H1 (cell line): ENCODE data around the gene PAPOLG. TPM values are rescaled to one million over a fixed set of nuclear protein-coding genes. Genes with fewer than 3 reads are reported as not detected.

Experiments used
- CTCF ChIA-PET: fragments of 300-600 bp; sonication (Branson Sonifier 250); formaldehyde crosslinking; loops from one replicate; lab custom pipeline; 2021; ENCODE audit not compliant: partially characterized antibody; lab: Charles Lee
- POLR2A ChIA-PET: fragments of 300-600 bp; sonication (Branson Sonifier 250); formaldehyde crosslinking; loops from one replicate; lab custom pipeline; 2021; ENCODE audit warnings: inconsistent platforms; ENCODE audit not compliant: partially characterized antibody; lab: Charles Lee
- DNase-seq, 2 experiments: peaks; one replicate each; pipeline versions ENCODE4 v3.0.0 to v3.0.0-alpha.2; 2010 to 2022; ENCODE audit warnings: low spot score in 2 of 2, low read depth in 1 of 2, mixed read lengths in 1 of 2
- FAIRE-seq: peaks from 2 replicates; lab custom pipeline; 2011; peaks lifted over from hg19 to GRCh38; lab: Jason Lieb, UNC
- H2AFZ ChIP-seq: 2 replicates; pipeline ENCODE4 v1.8.1; 2012; ENCODE audit warnings: low read length, inconsistent platforms
- H2AK5ac ChIP-seq: 2 replicates; pipeline ENCODE4 v1.6.1; 2013; ENCODE audit warnings: low read depth, low read length
- H2BK120ac ChIP-seq: replicated peaks from 2 replicates; pipeline ENCODE3; 2013; ENCODE audit warnings: low read depth, low read length, inconsistent platforms
- H2BK12ac ChIP-seq: 2 replicates; pipeline ENCODE4 v1.6.1; 2013; ENCODE audit warnings: low read depth, low read length
- H2BK15ac ChIP-seq: 2 replicates; pipeline ENCODE4 v1.6.1; 2013; ENCODE audit warnings: low read length
- H2BK20ac ChIP-seq: 2 replicates; pipeline ENCODE4 v1.6.1; 2013; ENCODE audit warnings: low read length
- H2BK5ac ChIP-seq: 2 replicates; pipeline ENCODE4 v1.6.1; 2013; ENCODE audit warnings: low read depth, low read length
- H3K14ac ChIP-seq: 2 replicates; pipeline ENCODE4 v1.6.1; 2013; ENCODE audit warnings: inconsistent platforms; ENCODE audit not compliant: insufficient read length
- H3K18ac ChIP-seq: 2 replicates; pipeline ENCODE4 v1.6.1; 2013; ENCODE audit warnings: low read length; ENCODE audit errors: extremely low read depth
- H3K23ac ChIP-seq: 2 replicates; pipeline ENCODE4 v1.6.1; 2013; ENCODE audit warnings: inconsistent platforms; ENCODE audit not compliant: insufficient read length
- H3K23me2 ChIP-seq: 2 replicates; pipeline ENCODE4 v1.6.1; 2013; ENCODE audit warnings: low read depth, low read length
- H3K27ac ChIP-seq: 2 replicates; pipeline ENCODE4 v1.6.1; 2011; ENCODE audit warnings: low read depth, low read length, inconsistent platforms
- H3K27me3 ChIP-seq, 4 experiments: replicated peaks in 1 of 4; 1 replicate in 1 of 4; 2 replicates in 3 of 4; pipeline versions ENCODE4 v1.6.1 to v1.8.1; 2011 to 2013; ENCODE audit warnings: low read length in 3 of 4, mild to moderate bottlenecking in 3 of 4, inconsistent platforms in 2 of 4, mixed read lengths in 2 of 4, moderate library complexity in 1 of 4; ENCODE audit not compliant: control insufficient read depth in 3 of 4, insufficient read depth in 3 of 4; ENCODE audit errors: extremely low read depth in 1 of 4
- H3K36me3 ChIP-seq, 4 experiments: 2 replicates each; pipeline versions ENCODE4 v1.6.1 to v1.8.1; 2011 to 2013; ENCODE audit warnings: mild to moderate bottlenecking in 4 of 4, low read length in 3 of 4, moderate library complexity in 2 of 4, control low read depth in 1 of 4, inconsistent platforms in 1 of 4; ENCODE audit not compliant: insufficient read depth in 4 of 4, control insufficient read depth in 2 of 4
- H3K4ac ChIP-seq: replicated peaks from 2 replicates; pipeline ENCODE3; 2013; ENCODE audit warnings: low read length, low read depth, mixed read lengths, inconsistent platforms; ENCODE audit not compliant: insufficient read length
- H3K4me1 ChIP-seq, 4 experiments: replicated peaks in 1 of 4; 1 replicate in 1 of 4; 2 replicates in 3 of 4; pipeline versions ENCODE4 v1.6.1 to v1.8.1; 2011 to 2013; ENCODE audit warnings: low read length in 3 of 4, inconsistent platforms in 2 of 4, mixed read lengths in 1 of 4; ENCODE audit not compliant: insufficient read depth in 4 of 4, control insufficient read depth in 3 of 4
- H3K4me2 ChIP-seq, 2 experiments: 2 replicates each; pipeline versions ENCODE4 v1.6.1 to v1.8.1; 2011 to 2013; ENCODE audit warnings: low read depth in 2 of 2, low read length in 2 of 2, control low read depth in 1 of 2, inconsistent platforms in 1 of 2, mild to moderate bottlenecking in 1 of 2; ENCODE audit not compliant: insufficient read depth in 1 of 2
- H3K4me3 ChIP-seq, 4 experiments: fragments of 200-600, 300-600 bp in 1 of 4; sonication (generic), shearing (Covaris generic), sonication (Bioruptor Twin) in 1 of 4; 2 replicates each; pipeline versions ENCODE4 v1.5.1 to v1.8.1; 2011 to 2016; ENCODE audit warnings: low read length in 4 of 4, low read depth in 3 of 4, control low read depth in 2 of 4, inconsistent platforms in 2 of 4, mild to moderate bottlenecking in 2 of 4, mixed read lengths in 1 of 4, moderate library complexity in 1 of 4; ENCODE audit not compliant: insufficient read depth in 2 of 4; ENCODE audit errors: extremely low read depth in 1 of 4
- H3K56ac ChIP-seq: replicated peaks from 2 replicates; pipeline ENCODE3; 2013; ENCODE audit warnings: low read depth, mild to moderate bottlenecking, mixed read lengths, low read length, inconsistent platforms; ENCODE audit not compliant: insufficient read length
- H3K79me1 ChIP-seq: 2 replicates; pipeline ENCODE4 v1.6.1; 2013; ENCODE audit warnings: low read depth, low read length, control low read depth
- H3K79me2 ChIP-seq, 2 experiments: 2 replicates each; pipeline versions ENCODE4 v1.6.1 to v1.8.1; 2012 to 2013; ENCODE audit warnings: low read length in 2 of 2, mild to moderate bottlenecking in 2 of 2, inconsistent platforms in 1 of 2; ENCODE audit not compliant: insufficient read depth in 2 of 2, control insufficient read depth in 1 of 2
- H3K9ac ChIP-seq, 4 experiments: replicated peaks in 1 of 4; 1 replicate in 1 of 4; 2 replicates in 3 of 4; pipeline versions ENCODE4 v1.6.1 to v1.8.1; 2011 to 2013; ENCODE audit warnings: low read depth in 3 of 4, low read length in 3 of 4, control low read depth in 2 of 4, mild to moderate bottlenecking in 2 of 4, moderate library complexity in 2 of 4, inconsistent platforms in 1 of 4; ENCODE audit errors: extremely low read depth in 1 of 4
- H3K9me3 ChIP-seq, 2 experiments: 2 replicates each; pipeline versions ENCODE4 v1.6.1 to v1.8.1; 2012 to 2013; ENCODE audit warnings: mild to moderate bottlenecking in 2 of 2, moderate library complexity in 2 of 2, control low read depth in 1 of 2, inconsistent platforms in 1 of 2, low read depth in 1 of 2, low read length in 1 of 2, mixed read lengths in 1 of 2; ENCODE audit not compliant: insufficient read depth in 2 of 2
- H4K20me1 ChIP-seq, 2 experiments: replicated peaks in 1 of 2; 2 replicates each; pipeline versions ENCODE3 to v1.8.1; 2011 to 2013; ENCODE audit warnings: inconsistent platforms in 2 of 2, low read length in 2 of 2, mild to moderate bottlenecking in 1 of 2; ENCODE audit not compliant: insufficient read depth in 2 of 2, control insufficient read depth in 1 of 2
- H4K5ac ChIP-seq: 2 replicates; pipeline ENCODE4 v1.6.1; 2013; ENCODE audit warnings: low read length, low read depth, mixed read lengths, inconsistent platforms; ENCODE audit not compliant: insufficient read length
- H4K8ac ChIP-seq: 2 replicates; pipeline ENCODE4 v1.8.0; 2013; ENCODE audit warnings: mild to moderate bottlenecking, moderate library complexity, low read length, inconsistent platforms; ENCODE audit not compliant: insufficient read depth; ENCODE audit errors: extremely low read depth
- H4K91ac ChIP-seq: replicated peaks from 2 replicates; pipeline ENCODE3; 2013; ENCODE audit warnings: low read length, mixed read lengths, inconsistent platforms; ENCODE audit not compliant: insufficient read length
- FOSL1 ChIP-seq: IDR thresholded peaks from 2 replicates; pipeline ENCODE4 v1.6.1; 2011; ENCODE audit warnings: mild to moderate bottlenecking, low read depth, low read length, moderate library complexity; ENCODE audit not compliant: insufficient read depth
- KDM1A ChIP-seq: fragments of 200-600, 300-600 bp; sonication (generic); IDR thresholded peaks from 2 replicates; pipeline ENCODE4 v1.7.1; 2016; ENCODE audit warnings: mild to moderate bottlenecking, low read length, borderline replicate concordance
- KDM5A ChIP-seq: fragments of 200-600 bp; IDR thresholded peaks from 2 replicates; pipeline ENCODE4 v1.7.1; 2012; ENCODE audit warnings: mild to moderate bottlenecking, low read length, inconsistent platforms, mixed read lengths
- POLR2AphosphoS5 ChIP-seq: IDR thresholded peaks from 2 replicates; pipeline ENCODE4 v1.6.1; 2011; ENCODE audit warnings: low read depth, low read length
- RFX5 ChIP-seq: IDR thresholded peaks from 2 replicates; pipeline ENCODE4 v1.6.1; 2011; ENCODE audit warnings: low read depth, low read length, improper control_type of control experiment, borderline replicate concordance
- SIN3A ChIP-seq, 2 experiments: IDR thresholded peaks in 1 of 2; conservative IDR thresholded peaks in 1 of 2; 2 replicates each; pipeline ENCODE4 v1.6.1; 2011 to 2012; ENCODE audit warnings: low read length in 2 of 2, improper control_type of control experiment in 1 of 2, low read depth in 1 of 2, mild to moderate bottlenecking in 1 of 2
- SP1 ChIP-seq: IDR thresholded peaks from 2 replicates; pipeline ENCODE4 v1.6.1; 2011; ENCODE audit warnings: low read depth, low read length
- SP2 ChIP-seq: IDR thresholded peaks from 2 replicates; pipeline ENCODE4 v1.6.1; 2012; ENCODE audit warnings: mild to moderate bottlenecking, low read length, inconsistent platforms
- SUZ12 ChIP-seq: fragments of 200-600 bp; sonication (generic); IDR thresholded peaks from 2 replicates; pipeline ENCODE4 v1.6.1; 2012; ENCODE audit warnings: mild to moderate bottlenecking, inconsistent platforms, low read length, moderate library complexity, mixed read lengths
- TEAD4 ChIP-seq: IDR thresholded peaks from 2 replicates; pipeline ENCODE4 v1.6.1; 2012; ENCODE audit warnings: low read depth, low read length, inconsistent platforms, mixed read lengths
- YY1 ChIP-seq: IDR thresholded peaks from 2 replicates; pipeline ENCODE4 v1.6.1; 2011; ENCODE audit warnings: low read depth, mild to moderate bottlenecking, low read length
- ZNF274 ChIP-seq: IDR thresholded peaks from 2 replicates; pipeline ENCODE4 v1.7.0; 2012; ENCODE audit warnings: low read length, borderline replicate concordance; ENCODE audit errors: extremely low read depth
- WGBS, 2 experiments: shearing (Covaris generic) in 1 of 2; methylation state at CpG; one replicate each; pipeline versions ENCODE4 v1.1.6 to v1.1.7; 2013 to 2015; ENCODE audit warnings: low lambda C conversion rate in 2 of 2, mixed read lengths in 2 of 2, inconsistent platforms in 1 of 2, low coverage in 1 of 2, missing lambda C conversion rate in 1 of 2; ENCODE audit not compliant: insufficient replicate concordance in 2 of 2, insufficient coverage in 1 of 2, insufficient read length in 1 of 2; ENCODE audit errors: extremely low coverage in 1 of 2, missing lambda C conversion rate in 1 of 2; 5-methylcytosine and 5-hydroxymethylcytosine counted together
- polyA plus RNA-seq, 7 experiments: library from polyadenylated mRNA; depleted of rRNA in 3 of 7; stranded (reverse) in 5 of 7; unstranded in 2 of 7; fragments of >200 nt in 5 of 7; fragments of 200-250 nt in 2 of 7; gene quantifications; 1 replicate in 5 of 7; 2 replicates in 1 of 7; 4 replicates in 1 of 7; pipeline versions ENCODE4 v1.2.1 to v1.2.3, GENCODE V29; 2011 to 2013; ENCODE audit warnings: missing spikeins in 2 of 7, mixed read lengths in 2 of 7
- total RNA-seq: library from RNA; stranded (reverse); fragmentation: NEBNext Ultra II Directional; extraction: Animal tissue kit (Norgen Biotek cat#: 25700); gene quantifications from 2 replicates; pipeline ENCODE4 v1.2.1, GENCODE V29; 2021
- TF ChIP-seq, protein P1 (sequence below): IDR thresholded peaks from 2 replicates; pipeline ENCODE4 v1.6.1; 2011; ENCODE audit warnings: low read length, improper control_type of control experiment

The PAPOLG gene
- total and polyA plus RNA-seq, 2 of the 8 experiments (the other 6 are each of a cell fraction or from before 2014, with no cell fraction given), result 6.5 to 21.5 TPM

DNA sequence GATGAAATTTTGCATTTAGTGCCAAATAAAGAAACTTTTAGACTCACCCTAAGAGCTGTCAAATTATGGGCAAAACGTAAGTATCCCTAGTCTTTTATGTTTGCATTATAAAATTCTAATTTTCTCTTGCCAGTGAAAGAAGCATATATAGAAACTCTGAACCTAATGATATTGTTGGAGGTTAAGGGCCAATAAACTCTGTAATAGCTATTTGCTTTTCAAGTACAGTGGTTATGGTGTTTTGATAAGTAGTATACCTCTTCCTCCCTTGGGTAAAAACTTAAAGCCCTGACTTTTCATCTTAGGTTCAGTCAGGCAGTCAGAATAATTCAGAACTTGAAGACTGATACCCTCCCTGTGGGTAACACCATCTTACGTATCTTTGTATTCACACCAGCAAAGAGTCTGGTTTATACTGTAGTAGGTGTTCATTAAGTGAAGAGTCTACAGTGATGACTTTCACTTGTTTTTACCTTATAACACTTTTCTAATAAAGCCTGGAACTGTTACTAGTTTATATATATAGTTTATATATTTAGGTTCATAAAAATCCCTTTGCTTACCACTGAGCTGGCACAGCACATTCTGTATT lies 19.1 kb downstream of the PAPOLG start:
- no peaks in the 10 kb centered on the region for H3K9me3 ChIP-seq
- no peak overlapping the region for H4K8ac ChIP-seq
- H3K79me1 ChIP-seq, result no peaks in the 10 kb centered on the region
- FAIRE-seq (no peak), DNase-seq (no peak)
- H3K18ac ChIP-seq, result no peak overlapping the region
- ChIA-PET POLR2A (no interaction called here), CTCF (interaction anchor here (1.9 kb wide), 1 partner anchor 67 kb away, joined by 7 read pairs; no protein-coding TSS in a partner anchor)
- H3K79me2 ChIP-seq, result no peaks in the 10 kb centered on the region
- no peak overlapping the region for H2BK20ac ChIP-seq
- H3K36me3 ChIP-seq, result peaks cover 3 to 74% (median 31%) of the 10 kb centered on the region in 4 experiments; a peak in 7 of 8 replicates
- no peak overlapping the region for H3K14ac ChIP-seq
- H3K23me2 ChIP-seq, result no peaks in the 10 kb centered on the region
- no peak overlapping the region for H3K23ac ChIP-seq
- H4K91ac ChIP-seq, result no peak overlapping the region
- no peak overlapping the region for H2AK5ac ChIP-seq
- H3K9ac ChIP-seq, result no peak overlapping the region
- no peak overlapping the region for H2BK120ac ChIP-seq
- no peak overlapping the region for H3K27ac ChIP-seq
- no peak overlapping the region for H3K56ac ChIP-seq
- H4K5ac ChIP-seq, result no peak overlapping the region
- no peaks in the 10 kb centered on the region for H3K27me3 ChIP-seq
- H2BK5ac ChIP-seq, result no peak overlapping the region
- H2BK12ac ChIP-seq, result no peak overlapping the region
- no peak overlapping the region for H3K4ac ChIP-seq
- no peak overlapping the region for H3K4me2 ChIP-seq
- H2BK15ac ChIP-seq, result no peak overlapping the region
- H2AFZ ChIP-seq, result no peak overlapping the region
- WGBS, 2 experiments, result 85% methylated on average over 2 of the region's 2 CpGs; no CpG with 5 or more reads in 1 of the 2 experiments
- H3K4me3 ChIP-seq, result no peak overlapping the region
- H4K20me1 ChIP-seq, result peaks cover 0 to 6% of the 10 kb centered on the region in 2 experiments
- no peaks in the 10 kb centered on the region for H3K4me1 ChIP-seq
- no peak for TF ChIP-seq SP1
- no peak for TF ChIP-seq ZNF274
- TF ChIP-seq, protein P1, sequence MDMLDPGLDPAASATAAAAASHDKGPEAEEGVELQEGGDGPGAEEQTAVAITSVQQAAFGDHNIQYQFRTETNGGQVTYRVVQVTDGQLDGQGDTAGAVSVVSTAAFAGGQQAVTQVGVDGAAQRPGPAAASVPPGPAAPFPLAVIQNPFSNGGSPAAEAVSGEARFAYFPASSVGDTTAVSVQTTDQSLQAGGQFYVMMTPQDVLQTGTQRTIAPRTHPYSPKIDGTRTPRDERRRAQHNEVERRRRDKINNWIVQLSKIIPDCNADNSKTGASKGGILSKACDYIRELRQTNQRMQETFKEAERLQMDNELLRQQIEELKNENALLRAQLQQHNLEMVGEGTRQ, result no peak
- TF ChIP-seq SIN3A (conservative IDR thresholded peaks at IDR 0.05 in 1 of 2, IDR thresholded peaks at IDR 0.05 in 1 of 2; ENCODE audit: low read depth in 1 of 2, low read length in 2 of 2), result no peak
- no peak for TF ChIP-seq SP2
- TF ChIP-seq POLR2AphosphoS5, result no peak
- no peak for TF ChIP-seq RFX5
- TF ChIP-seq YY1, result no peak
- no peak for TF ChIP-seq KDM1A
- no peak for TF ChIP-seq TEAD4
- TF ChIP-seq SUZ12, result no peak
- no peak for TF ChIP-seq FOSL1
- TF ChIP-seq KDM5A, result no peak
